GM19463 (cell line): ENCODE results near the gene IRS1.

Source experiments
- ATAC-seq: cut with Tn5 transposase; IDR thresholded peaks from one replicate; pipeline ENCODE4 v1.9.1; 2021; ENCODE audit warnings: mild to moderate bottlenecking, moderate library complexity; ENCODE audit not compliant: unreplicated experiment

The IRS1 gene

GRCh38 chr2:226694586-226695284 lies 104.9 kb downstream of the IRS1 start:
- no peak for ATAC-seq

GRCh38 chr2:226694149-226694548 lies 105.5 kb downstream of the IRS1 start:
- no peak for ATAC-seq

GRCh38 chr2:226693521-226693920 lies 106.1 kb downstream of the IRS1 start:
- ATAC-seq, result no peak

DNA sequence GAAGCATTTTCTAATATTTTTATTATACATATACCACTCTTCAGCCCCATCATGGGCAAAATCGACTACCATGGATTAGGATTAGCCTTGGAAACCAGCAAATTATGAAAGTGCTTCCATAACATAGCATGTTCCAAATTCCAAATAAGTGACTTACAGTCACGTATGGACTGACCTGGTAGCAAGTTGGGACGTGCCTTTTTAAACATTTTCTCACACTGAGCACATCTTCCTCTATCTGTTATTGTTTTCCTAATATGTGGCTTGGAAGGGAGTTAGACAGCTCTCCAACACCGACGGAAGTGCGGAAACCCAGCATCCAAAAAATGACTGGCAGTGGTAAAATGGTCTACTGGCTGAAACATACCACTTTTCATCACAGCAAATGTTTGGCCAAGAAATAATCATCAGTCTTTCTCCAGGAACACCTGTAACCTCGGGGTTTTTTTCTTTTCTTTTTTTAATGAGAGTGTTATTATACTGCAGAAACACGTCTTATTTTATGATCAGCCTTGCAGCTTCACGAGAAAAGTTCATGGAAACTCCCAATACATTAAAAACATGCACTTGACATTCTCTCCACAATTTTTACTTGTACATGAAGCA lies 107.0 kb downstream of the IRS1 start:
- no peak for ATAC-seq

DNA sequence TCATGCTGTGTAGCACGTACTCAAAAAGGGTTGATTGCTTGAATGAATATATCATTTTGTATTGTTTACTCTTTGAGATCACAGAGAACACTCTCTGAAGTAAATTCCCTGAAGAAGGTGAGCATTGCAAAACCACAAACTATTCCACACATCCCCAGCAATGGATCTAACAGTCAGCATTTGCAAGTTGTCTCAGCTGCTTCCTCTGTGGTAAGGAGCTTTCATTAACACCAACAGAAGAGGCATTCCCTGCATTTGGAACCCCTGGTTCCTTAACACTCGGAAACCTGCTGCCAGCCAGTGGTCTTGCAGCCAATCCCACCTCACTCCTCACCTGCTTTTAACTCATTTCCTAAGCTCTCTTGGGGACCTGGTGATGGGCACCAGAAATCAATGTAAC lies 108.4 kb downstream of the IRS1 start:
- no peak for ATAC-seq

- no peak for ATAC-seq
Observed at GRCh38 chr2:226690461-226691024, 109.1 kb downstream of the IRS1 start.

DNA sequence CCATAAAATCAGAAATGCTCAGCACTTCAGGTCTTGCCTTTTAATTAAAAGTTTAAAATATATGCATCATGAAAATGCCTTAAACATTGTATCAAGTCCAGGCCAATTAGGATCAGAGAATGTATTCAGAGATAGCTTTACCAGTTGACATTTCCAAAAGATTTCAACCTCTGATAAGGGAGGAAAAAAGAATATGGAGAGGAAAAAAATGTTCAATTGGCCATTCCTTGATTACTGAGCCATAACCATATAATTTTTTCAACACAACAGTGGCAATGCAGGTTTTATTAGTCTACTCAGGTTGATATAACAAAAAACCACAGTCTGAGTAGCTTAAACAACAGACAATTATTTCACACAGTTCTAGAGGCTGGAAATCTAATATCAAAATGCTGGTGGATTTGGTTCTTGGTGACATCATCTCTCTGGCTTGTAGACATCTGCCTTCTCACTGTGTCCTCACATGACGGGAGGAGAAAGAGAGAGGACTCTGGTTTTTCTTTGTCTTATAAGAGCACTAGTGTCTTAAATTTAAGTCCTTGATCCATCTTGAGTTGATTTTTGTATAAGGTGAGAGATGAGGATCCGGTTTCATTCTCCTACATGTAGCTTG lies 111.9 kb downstream of the IRS1 start:
- no peak for ATAC-seq

- no peak for ATAC-seq
Observed at GRCh38 chr2:226684563-226684959, 115.1 kb downstream of the IRS1 start.

- no peak for ATAC-seq
Observed at GRCh38 chr2:226683944-226684562, 115.6 kb downstream of the IRS1 start.

GRCh38 chr2:226683196-226683595 lies 116.4 kb downstream of the IRS1 start:
- no peak for ATAC-seq
